ENCODE data around the gene PODXL. TPM values are rescaled to one million over a fixed set of nuclear protein-coding genes. Genes with fewer than 3 reads are reported as not detected.

The PODXL gene
- total RNA-seq, 1 donor from 2014 or later = 37.7 TPM

DNA sequence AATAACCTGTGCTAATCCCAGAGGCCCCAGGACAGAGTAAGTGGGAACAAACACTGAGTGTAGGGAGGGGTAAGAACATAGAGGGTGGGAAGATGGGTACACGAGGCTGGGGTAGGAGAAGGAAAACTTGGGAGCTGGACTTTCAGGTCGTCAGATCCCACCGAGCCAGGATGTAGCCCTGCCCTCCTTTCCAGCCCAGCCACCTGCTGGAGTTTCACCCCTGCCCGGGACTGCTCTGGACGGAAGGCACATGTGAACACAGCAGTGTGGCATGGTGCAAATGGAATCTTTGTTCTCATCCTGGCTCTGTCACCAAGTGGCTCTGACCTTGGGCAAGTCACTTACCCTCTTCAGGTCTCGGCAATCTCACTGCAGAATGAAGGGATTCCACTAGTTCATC, 52.8 kb downstream of the PODXL start:
- Histone ChIP-seq H3K27me3 (no peaks in the 10 kb centered on the region), H3K79me2 (ENCODE audit: low read depth) (peaks cover 5% of the 10 kb centered on the region), H3F3A (ENCODE audit: low read depth) (peaks cover 18% of the 10 kb centered on the region), H3K36me3 (no peaks in the 10 kb centered on the region), H4K20me1 (ENCODE audit: low read depth) (no peaks in the 10 kb centered on the region), H3K9ac (no peak overlapping the region), H3K9me3 (ENCODE audit: low read depth) (no peaks in the 10 kb centered on the region), H3K4me3 (no peak overlapping the region), H3K27ac (no peak overlapping the region), H2AFZ (replicated peaks) (no peak overlapping the region), H3K4me2 (no peak overlapping the region), H3K4me1 (peaks cover 16% of the 10 kb centered on the region)
- Mint-ChIP-seq H3K9me3 (no peaks in the 10 kb centered on the region), H3K4me3 (no peak overlapping the region), H3K27me3 (ENCODE audit: insufficient read depth, low read depth) (peaks cover 7% of the 10 kb centered on the region), H3K36me3 (peaks cover 22% of the 10 kb centered on the region), H3K27ac (peak overlapping the region; percentile 50), H3K4me1 (peaks cover 28% of the 10 kb centered on the region)
- TF ChIP-seq, protein P1, sequence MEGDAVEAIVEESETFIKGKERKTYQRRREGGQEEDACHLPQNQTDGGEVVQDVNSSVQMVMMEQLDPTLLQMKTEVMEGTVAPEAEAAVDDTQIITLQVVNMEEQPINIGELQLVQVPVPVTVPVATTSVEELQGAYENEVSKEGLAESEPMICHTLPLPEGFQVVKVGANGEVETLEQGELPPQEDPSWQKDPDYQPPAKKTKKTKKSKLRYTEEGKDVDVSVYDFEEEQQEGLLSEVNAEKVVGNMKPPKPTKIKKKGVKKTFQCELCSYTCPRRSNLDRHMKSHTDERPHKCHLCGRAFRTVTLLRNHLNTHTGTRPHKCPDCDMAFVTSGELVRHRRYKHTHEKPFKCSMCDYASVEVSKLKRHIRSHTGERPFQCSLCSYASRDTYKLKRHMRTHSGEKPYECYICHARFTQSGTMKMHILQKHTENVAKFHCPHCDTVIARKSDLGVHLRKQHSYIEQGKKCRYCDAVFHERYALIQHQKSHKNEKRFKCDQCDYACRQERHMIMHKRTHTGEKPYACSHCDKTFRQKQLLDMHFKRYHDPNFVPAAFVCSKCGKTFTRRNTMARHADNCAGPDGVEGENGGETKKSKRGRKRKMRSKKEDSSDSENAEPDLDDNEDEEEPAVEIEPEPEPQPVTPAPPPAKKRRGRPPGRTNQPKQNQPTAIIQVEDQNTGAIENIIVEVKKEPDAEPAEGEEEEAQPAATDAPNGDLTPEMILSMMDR (IDR thresholded peaks at IDR 0.05) = no peak
- TF ChIP-seq EZH2 (IDR thresholded peaks at IDR 0.05) = no peak
- no peak for TF ChIP-seq EZH2phosphoT487 (IDR thresholded peaks at IDR 0.05)
- no peak for DNase-seq (ENCODE audit: low spot score)

DNA sequence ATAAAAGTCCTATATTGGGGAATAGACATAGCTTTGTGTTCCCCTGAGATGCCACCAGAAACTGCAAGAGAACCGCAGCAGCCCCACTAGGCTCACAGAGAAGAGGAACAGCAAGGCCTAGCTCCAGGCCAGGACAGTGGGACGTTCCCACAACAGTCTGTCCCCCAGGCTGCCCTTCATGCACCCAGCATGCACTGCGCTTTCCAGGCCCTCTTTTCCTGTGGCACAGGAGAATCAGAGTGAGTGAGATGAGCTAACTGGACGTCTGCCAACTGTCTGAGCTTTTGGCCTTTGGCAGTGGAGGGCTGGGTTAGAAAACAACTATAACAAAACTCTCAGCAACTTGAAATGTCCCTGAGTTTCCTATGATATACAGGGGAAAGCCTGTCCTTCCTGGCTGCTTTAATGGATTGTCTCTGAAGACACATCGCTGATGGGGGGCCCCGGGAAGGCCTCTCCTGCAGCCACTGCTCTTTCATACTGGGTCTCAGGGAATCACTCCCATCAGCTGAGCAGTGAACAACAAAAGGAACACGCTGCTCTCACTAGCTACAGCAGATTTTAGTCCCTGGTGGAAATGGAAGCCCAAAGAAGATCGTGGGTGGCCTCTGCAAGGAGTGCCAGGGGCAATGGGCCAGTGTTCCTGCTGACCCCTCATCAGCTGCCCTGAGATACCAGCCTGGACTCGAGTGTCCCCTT, 53.5 kb downstream of the PODXL start:
- Mint-ChIP-seq H3K4me1 (peaks cover 24% of the 10 kb centered on the region), H3K27ac (peak overlapping the region; percentile 50), H3K36me3 (peaks cover 22% of the 10 kb centered on the region), H3K4me3 (no peak overlapping the region), H3K27me3 (ENCODE audit: insufficient read depth, low read depth) (peaks cover 4% of the 10 kb centered on the region), H3K9me3 (no peaks in the 10 kb centered on the region)
- no peaks in the 10 kb centered on the region for H3K27me3 ChIP-seq
- no peaks in the 10 kb centered on the region for H3K9me3 ChIP-seq (ENCODE audit: low read depth)
- H3K4me2 ChIP-seq = no peak overlapping the region
- H3K9ac ChIP-seq = no peak overlapping the region
- peaks cover 5% of the 10 kb centered on the region for H3K79me2 ChIP-seq (ENCODE audit: low read depth)
- no peaks in the 10 kb centered on the region for H3K36me3 ChIP-seq
- peak overlapping the region; percentile 5 for H3K27ac ChIP-seq
- DNase-seq (ENCODE audit: low spot score) = no peak
- peaks cover 21% of the 10 kb centered on the region for H3F3A ChIP-seq (ENCODE audit: low read depth)
- no peaks in the 10 kb centered on the region for H4K20me1 ChIP-seq (ENCODE audit: low read depth)
- TF ChIP-seq EZH2phosphoT487 (IDR thresholded peaks at IDR 0.05) (no peak), EZH2 (IDR thresholded peaks at IDR 0.05) (no peak)
- TF ChIP-seq, protein P1 (IDR thresholded peaks at IDR 0.05) = no peak
- H3K4me3 ChIP-seq = no peak overlapping the region
- H2AFZ ChIP-seq (replicated peaks) = no peak overlapping the region
- H3K4me1 ChIP-seq = peaks cover 13% of the 10 kb centered on the region

DNA sequence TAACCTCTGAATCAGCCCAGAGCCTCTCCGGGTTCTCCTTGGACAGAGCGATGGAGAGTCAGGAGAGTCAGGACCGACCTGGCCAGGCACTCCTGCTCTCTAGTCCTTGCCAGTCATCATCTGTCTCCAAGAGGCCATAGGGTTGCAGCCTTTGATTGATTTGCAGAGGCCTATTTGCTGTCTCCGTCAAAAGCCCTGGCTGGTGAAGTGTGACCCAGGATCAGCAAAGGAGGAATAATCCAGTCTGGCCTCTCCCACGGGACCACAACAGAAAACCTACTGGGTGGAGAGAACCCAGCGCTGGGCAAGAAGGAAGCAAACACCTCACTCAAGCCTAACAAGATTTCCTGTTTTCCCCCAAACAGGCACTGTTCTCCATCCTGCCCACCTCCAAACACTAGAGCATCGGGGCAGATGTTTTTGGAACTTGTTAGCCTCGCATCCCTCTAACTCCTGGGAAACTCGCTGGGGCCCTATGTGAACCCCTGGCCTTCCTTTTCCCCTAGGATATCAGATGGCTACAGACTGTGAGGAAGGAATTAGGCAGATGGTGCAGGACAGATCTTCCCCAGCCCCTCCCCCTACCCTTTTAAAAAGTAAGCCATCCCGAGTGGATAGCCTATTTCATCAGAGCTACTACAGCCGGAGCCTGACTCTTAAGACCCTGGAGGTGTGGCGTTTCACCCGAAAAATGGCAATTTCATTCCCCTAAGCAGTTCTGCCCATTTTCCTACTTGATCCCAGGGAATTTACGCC, 54.3 kb downstream of the PODXL start:
- Histone ChIP-seq H3K4me3 (no peak overlapping the region), H3K9ac (no peak overlapping the region), H3K27ac (peak overlapping the region; percentile 34), H4K20me1 (ENCODE audit: low read depth) (no peaks in the 10 kb centered on the region), H3K36me3 (no peaks in the 10 kb centered on the region), H3K27me3 (no peaks in the 10 kb centered on the region), H3K9me3 (ENCODE audit: low read depth) (no peaks in the 10 kb centered on the region), H3K4me2 (no peak overlapping the region), H3K79me2 (ENCODE audit: low read depth) (no peaks in the 10 kb centered on the region), H3F3A (ENCODE audit: low read depth) (peaks cover 21% of the 10 kb centered on the region), H3K4me1 (peaks cover 13% of the 10 kb centered on the region), H2AFZ (replicated peaks) (no peak overlapping the region)
- H3K27ac Mint-ChIP-seq = peak overlapping the region; percentile 10
- TF ChIP-seq EZH2 (IDR thresholded peaks at IDR 0.05) (no peak), EZH2phosphoT487 (IDR thresholded peaks at IDR 0.05) (no peak)
- TF ChIP-seq, protein P1 (IDR thresholded peaks at IDR 0.05) = no peak
- DNase-seq (ENCODE audit: low spot score) = no peak
- H3K9me3 Mint-ChIP-seq = no peaks in the 10 kb centered on the region
- H3K36me3 Mint-ChIP-seq = peaks cover 24% of the 10 kb centered on the region
- peaks cover 4% of the 10 kb centered on the region for H3K27me3 Mint-ChIP-seq (ENCODE audit: insufficient read depth, low read depth)
- peaks cover 20% of the 10 kb centered on the region for H3K4me1 Mint-ChIP-seq
- H3K4me3 Mint-ChIP-seq = no peak overlapping the region

Data from neural progenitor cell (in vitro differentiated cells).